Heart left ventricle (tissue), 16 donors: ENCODE results near the gene NMB. TPM values are rescaled to one million over a fixed set of nuclear protein-coding genes. Genes with fewer than 3 reads are reported as not detected.

Source experiments
- ATAC-seq, 4 donors: fragments of 200-7000 bp; cut with Tn5 transposase; one replicate each; pipeline ENCODE4 v1.9.1; 2020 to 2022; ENCODE audit warnings: moderate library complexity in 4 of 4, mild to moderate bottlenecking in 3 of 4, moderate number of reproducible peaks in 1 of 4
- DNase-seq, 5 donors: peaks; one replicate each; pipeline ENCODE4 v3.0.0-alpha.2; 2020
- H3K27ac ChIP-seq, 12 donors: fragments of 200-600 bp; sonication (generic) in 4 of 12; one replicate each; pipeline versions ENCODE4 v1.5.0 to v1.8.0; 2016 to 2022; ENCODE audit warnings: mild to moderate bottlenecking in 2 of 12
- H3K27me3 ChIP-seq, 9 donors: fragments of 200-600 bp; sonication (generic) in 2 of 9; one replicate each; pipeline versions ENCODE4 v1.5.1 to v1.8.0; 2016 to 2022; ENCODE audit warnings: mild to moderate bottlenecking in 3 of 9
- H3K36me3 ChIP-seq, 9 donors: fragments of 200-600 bp; sonication (generic) in 2 of 9; one replicate each; pipeline versions ENCODE4 v1.5.0 to v1.8.0; 2018 to 2022; ENCODE audit warnings: mild to moderate bottlenecking in 2 of 9
- H3K4me1 ChIP-seq, 12 donors: fragments of 200-600 bp; sonication (generic) in 4 of 12; one replicate each; pipeline versions ENCODE4 v1.5.0 to v1.8.0; 2016 to 2022; ENCODE audit warnings: mild to moderate bottlenecking in 3 of 12
- H3K4me3 ChIP-seq, 12 donors: fragments of 200-600 bp; sonication (generic) in 4 of 12; one replicate each; pipeline versions ENCODE4 v1.5.0 to v1.8.0; 2017 to 2022; ENCODE audit warnings: mild to moderate bottlenecking in 9 of 12, moderate library complexity in 4 of 12
- H3K9me3 ChIP-seq, 12 donors: fragments of 200-600 bp; sonication (generic) in 4 of 12; one replicate each; pipeline versions ENCODE4 v1.5.0 to v1.8.0; 2016 to 2022; ENCODE audit warnings: mild to moderate bottlenecking in 1 of 12
- POLR2A ChIP-seq, 2 donors: fragments of 450-650 bp; IDR thresholded peaks; one replicate each; pipeline ENCODE4 v1.6.1; 2017; ENCODE audit warnings: antibody characterized with exemption in 2 of 2, mild to moderate bottlenecking in 2 of 2, moderate library complexity in 2 of 2
- WGBS, 4 donors: extraction: QIAGEN DNeasy Blood & Tissue Kit in 2 of 4; methylation state at CpG; one replicate each; pipeline versions ENCODE4 v1.1.5 to v1.1.7; 2013 to 2018; 5-methylcytosine and 5-hydroxymethylcytosine counted together
- intact Hi-C, 10 donors: fragments of 100-400 bp; cut with DNase I; formaldehyde crosslinking; loops; one replicate each; pipeline versions ENCODE4 v1.11.1 to v1.14.2; 2022
- polyA plus RNA-seq, 2 donors: library from polyadenylated mRNA; stranded (reverse); fragments of 200-250 nt; gene quantifications; one replicate each; pipeline ENCODE4 v1.2.3, GENCODE V29; 2013
- total RNA-seq, 9 donors: library from RNA; depleted of rRNA in 2 of 9; stranded (reverse); fragments of >200 nt in 2 of 9; fragmentation: NEBNext Ultra II Directional in 3 of 9; extraction: Animal tissue kit (Norgen Biotek cat#: 25700) in 3 of 9; gene quantifications; one replicate each; pipeline versions ENCODE4 v1.1.0 to v1.2.4, GENCODE V29; 2016 to 2023
- TF ChIP-seq, protein P1 (sequence below), 12 donors: fragments of 200-600 bp; sonication (generic) in 4 of 12; IDR thresholded peaks; one replicate each; pipeline versions ENCODE4 v1.5.0 to v1.8.0; 2018 to 2022; ENCODE audit warnings: antibody characterized with exemption in 12 of 12, mild to moderate bottlenecking in 5 of 12
- donor health status: ischemic (EF 13 %, LVEDD 7.1; RV severe dilation, severe dysfunction).
- donor health status: healthy with polysubstance abuse.
- donor health status: DM: no; HTN: yes; CAD: no.
- donor health status: DM: no; HTN: no; CAD: no.
- donor health status: ischemic (EF 25% LVEDD 6.9; RV normal size, moderate dysfunction).
- donor health status: ischemic (EF 25% LVEDD 5.7; RV mildly dilated, moderate dysfunction).
- donor health status: healthy.
- donor health status: DM: yes; HTN: yes; CAD: no.
- donor health status: ischemic (EF 35%, LVEDD 5.7; RV mildly dilated, moderate dysfunction).
- donor health status: nonischemic (EF 11% LVEDD 7.7; RV severe dilation, severe dysfunction).
- donor health status: DM: yes; HTN: yes; CAD: no.
- donor health status: PGD.
- donor health status: ischemic (EF 29% LVEDD 5.4; RV normal size, mild dysfunction).
- donor health status: nonischemic (EF 23%, LVEDD 6.1; RV moderate dilation, normal function).

Gene NMB
- total and polyA plus RNA-seq, 11 donors = 1.4 to 8.6 (median 2.9) TPM

DNA sequence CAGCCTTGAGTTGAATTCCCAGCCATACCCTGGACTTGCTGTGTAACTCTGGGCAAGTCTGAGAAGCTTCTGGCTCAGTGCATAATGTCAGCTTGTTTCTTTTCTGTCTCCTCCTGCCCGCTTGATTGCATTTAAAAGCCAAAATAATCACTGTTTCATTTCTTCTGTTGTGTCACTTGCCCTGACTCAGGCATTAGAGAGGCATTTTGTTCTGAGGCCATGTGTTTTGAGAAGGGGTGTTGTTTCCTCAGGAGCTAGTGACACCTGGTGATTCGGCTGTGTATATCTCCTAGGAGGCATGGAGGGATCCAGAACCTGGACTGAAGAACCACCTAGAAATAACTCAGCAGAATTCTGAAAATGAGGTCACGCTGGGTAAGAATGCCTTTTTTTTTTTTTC is 19.9 kb downstream of the NMB start:
- no peak for ATAC-seq
- no peaks in the 10 kb centered on the region for H3K9me3 ChIP-seq
- peaks cover 0 to 74% (median 71%) of the 10 kb centered on the region in 9 donors for H3K36me3 ChIP-seq
- no peaks in the 10 kb centered on the region for H3K27me3 ChIP-seq
- TF ChIP-seq POLR2A (IDR thresholded peaks at IDR 0.05) = no peak
- TF ChIP-seq, protein P1, sequence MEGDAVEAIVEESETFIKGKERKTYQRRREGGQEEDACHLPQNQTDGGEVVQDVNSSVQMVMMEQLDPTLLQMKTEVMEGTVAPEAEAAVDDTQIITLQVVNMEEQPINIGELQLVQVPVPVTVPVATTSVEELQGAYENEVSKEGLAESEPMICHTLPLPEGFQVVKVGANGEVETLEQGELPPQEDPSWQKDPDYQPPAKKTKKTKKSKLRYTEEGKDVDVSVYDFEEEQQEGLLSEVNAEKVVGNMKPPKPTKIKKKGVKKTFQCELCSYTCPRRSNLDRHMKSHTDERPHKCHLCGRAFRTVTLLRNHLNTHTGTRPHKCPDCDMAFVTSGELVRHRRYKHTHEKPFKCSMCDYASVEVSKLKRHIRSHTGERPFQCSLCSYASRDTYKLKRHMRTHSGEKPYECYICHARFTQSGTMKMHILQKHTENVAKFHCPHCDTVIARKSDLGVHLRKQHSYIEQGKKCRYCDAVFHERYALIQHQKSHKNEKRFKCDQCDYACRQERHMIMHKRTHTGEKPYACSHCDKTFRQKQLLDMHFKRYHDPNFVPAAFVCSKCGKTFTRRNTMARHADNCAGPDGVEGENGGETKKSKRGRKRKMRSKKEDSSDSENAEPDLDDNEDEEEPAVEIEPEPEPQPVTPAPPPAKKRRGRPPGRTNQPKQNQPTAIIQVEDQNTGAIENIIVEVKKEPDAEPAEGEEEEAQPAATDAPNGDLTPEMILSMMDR (IDR thresholded peaks at IDR 0.05) = peak in 2 of 12 donors; percentile 5 to 15
- 66 to 70% (median 69%) methylated on average over 3 of the region's 3 CpGs for WGBS, 4 donors
- intact Hi-C loops = loop anchor here in 2 of 10 donors (2.0 to 5.0 kb wide), 2 partner anchors 36 to 37 kb away; partner anchors contain the start of gene ZSCAN2 (in 2 of the 2)
- H3K4me3 ChIP-seq = no peak overlapping the region
- no peak overlapping the region for H3K27ac ChIP-seq
- DNase-seq = no peak
- peaks cover 0 to 32% (median 12%) of the 10 kb centered on the region in 12 donors for H3K4me1 ChIP-seq

DNA sequence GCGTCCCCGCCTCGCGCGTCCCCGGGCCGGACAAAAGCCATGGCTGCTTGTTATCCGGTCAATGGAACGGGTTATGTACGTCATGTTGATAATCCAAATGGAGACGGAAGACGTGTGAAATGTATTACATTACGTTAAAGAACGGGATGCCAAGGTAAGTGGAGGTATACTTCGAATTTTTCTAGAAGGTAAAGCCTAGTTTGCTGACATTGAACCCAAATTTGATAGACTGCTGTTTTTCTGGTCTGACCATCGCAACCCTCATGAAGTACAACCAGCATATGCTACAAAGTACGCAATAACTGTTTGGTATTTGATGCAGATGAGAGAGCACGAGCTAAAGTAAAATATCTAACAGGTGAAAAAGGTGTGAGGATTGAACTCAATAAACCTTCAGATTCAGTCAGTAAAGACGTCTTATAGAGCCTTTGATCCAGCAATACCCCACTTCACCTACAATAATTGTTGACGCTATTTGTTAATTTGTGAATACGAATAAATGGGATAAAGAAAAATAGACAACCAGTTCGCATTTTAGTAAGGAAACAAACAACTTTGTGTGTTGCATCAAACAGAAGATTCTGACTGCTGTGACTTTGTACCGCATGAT is 23.7 kb downstream of the NMB start:
- H3K4me1 ChIP-seq = peaks cover 3 to 54% (median 33%) of the 10 kb centered on the region in 12 donors
- H3K27ac ChIP-seq = peak overlapping the region; percentile 91 to 99 (median 98)
- peaks cover 0 to 37% (median 33%) of the 10 kb centered on the region in 9 donors for H3K36me3 ChIP-seq
- WGBS, 4 donors = 16 to 21% (median 19%) methylated on average over 23 of the region's 23 CpGs
- H3K9me3 ChIP-seq = no peaks in the 10 kb centered on the region
- no peak for ATAC-seq
- H3K27me3 ChIP-seq = no peaks in the 10 kb centered on the region
- no peak for DNase-seq
- intact Hi-C loops = loop anchor here in 1 of 10 donors (2.0 to 5.0 kb wide), 2 partner anchors 18 to 37 kb away; no protein-coding TSS in a partner anchor
- TF ChIP-seq POLR2A (IDR thresholded peaks at IDR 0.05) = no peak
- TF ChIP-seq, protein P1 (IDR thresholded peaks at IDR 0.05) = no peak
- peak overlapping the region; percentile 53 to 85 (median 77) for H3K4me3 ChIP-seq

DNA sequence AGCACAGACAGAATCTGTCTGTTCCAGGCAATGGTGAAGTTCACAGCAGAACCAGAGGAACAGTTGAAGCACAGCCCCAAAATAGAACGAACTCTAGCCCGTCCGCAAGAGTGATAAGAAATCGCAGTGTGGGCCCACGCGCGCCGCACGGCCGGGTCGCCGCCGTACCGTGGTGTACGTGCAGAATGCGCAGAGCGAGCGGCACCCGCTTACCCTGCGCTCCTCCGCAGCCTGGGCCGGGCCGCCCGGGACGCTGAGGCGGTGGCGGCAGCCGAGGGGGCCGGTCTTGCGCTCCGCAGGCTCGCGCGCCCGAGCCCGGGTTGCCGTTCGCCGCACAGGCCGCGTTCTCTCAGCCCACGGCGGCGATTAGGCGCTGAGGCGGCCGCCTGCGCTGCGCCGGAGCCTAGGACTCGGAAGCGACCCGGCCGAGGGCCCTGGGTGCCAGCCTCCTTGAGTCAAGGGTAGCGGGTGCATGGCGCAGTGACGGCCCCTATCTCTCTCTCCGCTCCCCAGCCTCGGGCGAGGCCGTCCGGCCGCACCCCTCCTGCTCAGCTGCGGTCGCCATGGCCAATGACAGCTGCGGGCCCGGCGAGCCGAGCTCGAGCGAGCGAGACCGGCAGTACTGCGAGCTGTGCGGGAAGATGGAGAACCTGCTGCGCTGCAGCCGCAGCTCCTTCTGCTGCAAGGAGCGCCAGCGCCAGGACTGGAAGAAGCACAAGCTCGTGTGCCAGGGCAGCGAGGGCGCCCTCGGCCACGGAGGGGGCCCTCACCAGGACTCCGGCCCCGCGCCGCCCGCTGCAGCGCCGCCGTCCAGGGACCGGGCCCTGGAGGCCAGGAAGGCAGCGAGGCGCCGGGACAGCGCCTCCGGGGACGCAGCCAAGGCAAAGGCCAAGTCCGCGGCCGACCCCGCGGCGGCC is 24.4 kb downstream of the NMB start:
- Histone ChIP-seq H3K27me3 (no peaks in the 10 kb centered on the region), H3K36me3 (peaks cover 0 to 29% (median 26%) of the 10 kb centered on the region in 9 donors), H3K27ac (peak overlapping the region; percentile 91 to 99 (median 98)), H3K4me1 (peaks cover 3 to 54% (median 33%) of the 10 kb centered on the region in 12 donors), H3K9me3 (no peaks in the 10 kb centered on the region), H3K4me3 (peak overlapping the region; percentile 53 to 85 (median 77))
- peak; percentile 69 to 90 (median 80) for DNase-seq
- 0 to 1% (median 0%) methylated on average over 71 to 105 of the region's 105 CpGs for WGBS, 4 donors
- peak in 1 of 2 donors; percentile 43 for TF ChIP-seq POLR2A (IDR thresholded peaks at IDR 0.05)
- TF ChIP-seq, protein P1 (IDR thresholded peaks at IDR 0.05) = peak in 1 of 12 donors; percentile 9
- ATAC-seq = peak; percentile 22 to 81 (median 61)
- intact Hi-C loops = loop anchor here in 2 of 10 donors (2.0 to 5.0 kb wide), 3 partner anchors 19 to 36 kb away; partner anchors contain the start of gene WDR73 (in 1 of the 2)
